HG03558 (cell line): ENCODE results near the gene SNX2.
A peak's percentile ranks its signal among the peaks of the same experiment; 100 is the strongest.
"Not testable (repeated sequence)": the region's sequence is repeated elsewhere in the genome, so short reads cannot be mapped to it uniquely, and the experiment has no call there.

Experiments
- ATAC-seq: cut with Tn5 transposase; IDR thresholded peaks from one replicate; pipeline ENCODE4 v1.9.1; 2021; ENCODE audit warnings: moderate number of reproducible peaks; ENCODE audit not compliant: unreplicated experiment; ENCODE audit errors: extremely low read depth

SNX2 gene

GRCh38 chr5:122774861-122775549, at the start of gene SNX2:
Gene SNX2 (plus strand): TSS chr5:122775080. CDS start chr5:122775104, 24 bp downstream.
- ATAC-seq = peak; percentile 51

- peak; percentile 51 for ATAC-seq
Observed at GRCh38 chr5:122727112-122727541, 47.8 kb upstream of the SNX2 start.

- no peak for ATAC-seq
Observed at GRCh38 chr5:122730037-122730436, 44.8 kb upstream of the SNX2 start.

- no peak for ATAC-seq
Observed at GRCh38 chr5:122730456-122730855, 44.4 kb upstream of the SNX2 start.

- no peak for ATAC-seq
Observed at GRCh38 chr5:122736086-122736845, 38.6 kb upstream of the SNX2 start.

- ATAC-seq = no peak
Observed at GRCh38 chr5:122738088-122738487, 36.8 kb upstream of the SNX2 start.

- no peak for ATAC-seq
Observed at GRCh38 chr5:122741681-122742080, 33.2 kb upstream of the SNX2 start.

GRCh38 chr5:122743261-122743660, 31.6 kb upstream of the SNX2 start:
- ATAC-seq = no peak

- no peak for ATAC-seq
Observed at GRCh38 chr5:122745597-122745996, 29.3 kb upstream of the SNX2 start.

GRCh38 chr5:122749886-122750285, 25.0 kb upstream of the SNX2 start:
- no peak for ATAC-seq

- no peak for ATAC-seq
Observed at GRCh38 chr5:122751293-122751782, 23.5 kb upstream of the SNX2 start.

- no peak for ATAC-seq
Observed at GRCh38 chr5:122753500-122753899, 21.4 kb upstream of the SNX2 start.

GRCh38 chr5:122755783-122756182, 19.1 kb upstream of the SNX2 start:
- ATAC-seq = no peak

- peak; percentile 61 for ATAC-seq
Observed at GRCh38 chr5:122756264-122756911, 18.5 kb upstream of the SNX2 start.

- peak; percentile 35 for ATAC-seq
Observed at GRCh38 chr5:122757285-122757684, 17.6 kb upstream of the SNX2 start.

GRCh38 chr5:122759241-122760070, 15.4 kb upstream of the SNX2 start:
- ATAC-seq = no peak

GRCh38 chr5:122760236-122760635, 14.6 kb upstream of the SNX2 start:
- ATAC-seq = no peak

GRCh38 chr5:122761115-122761514, 13.8 kb upstream of the SNX2 start:
- no peak for ATAC-seq

GRCh38 chr5:122761896-122762295, 13.0 kb upstream of the SNX2 start:
- not testable (repeated sequence) for ATAC-seq

GRCh38 chr5:122766130-122766529, 8.8 kb upstream of the SNX2 start:
- no peak for ATAC-seq
